Measurements from ENCODE around the gene USP21. TPM values are rescaled to one million over a fixed set of nuclear protein-coding genes. Genes with fewer than 3 reads are reported as not detected.

The USP21 gene
- total and polyA plus RNA-seq, 11 donors: 12.3 to 20.0 (median 14.1) TPM

- no peaks in the 10 kb centered on the region for H3K27me3 ChIP-seq
- DNase-seq (no peak), ATAC-seq (no peak)
- peaks cover 0 to 56% (median 44%) of the 10 kb centered on the region in 9 donors for H3K36me3 ChIP-seq
- peaks cover 0 to 41% (median 33%) of the 10 kb centered on the region in 12 donors for H3K4me1 ChIP-seq
- WGBS, 4 donors: 94 to 97% (median 95%) methylated on average over 21 to 22 of the region's 22 CpGs
- no peak overlapping the region for H3K27ac ChIP-seq
- no peak for TF ChIP-seq POLR2A (IDR thresholded peaks at IDR 0.05)
- no peak for TF ChIP-seq CTCF (IDR thresholded peaks at IDR 0.05)
- intact Hi-C loops (cut with DNase I): loop anchor here in 1 of 10 donors (2.0 kb wide), 1 partner anchor 64 kb away; no protein-coding TSS in a partner anchor
- H3K4me3 ChIP-seq: peak overlapping the region in 2 of 12 donors; percentile 87 to 97
- no peaks in the 10 kb centered on the region for H3K9me3 ChIP-seq
Observed at GRCh38 chr1:161160671-161161145, 1.4 kb downstream of the USP21 start.

DNA sequence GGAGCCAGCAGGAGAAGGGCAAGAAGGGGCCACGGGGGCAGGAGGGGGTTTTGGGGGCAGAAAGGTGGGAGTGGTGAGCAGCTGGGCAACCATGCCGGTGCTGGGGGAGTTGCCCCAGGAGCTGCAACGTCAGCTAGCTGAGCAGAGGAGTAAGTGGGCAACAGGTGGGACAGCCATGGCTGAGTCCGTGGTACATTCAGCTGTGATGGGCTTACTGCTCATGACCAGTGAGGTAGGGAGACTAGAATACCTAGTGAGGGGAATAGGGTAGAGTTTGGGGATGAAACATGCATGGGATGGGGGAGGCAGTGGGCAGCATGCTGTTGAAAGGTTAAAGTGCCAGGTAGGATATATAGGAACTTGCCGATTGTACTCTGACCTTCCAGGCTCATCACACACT is 2.4 kb downstream of the USP21 start:
- TF ChIP-seq CTCF (IDR thresholded peaks at IDR 0.05) (no peak), POLR2A (IDR thresholded peaks at IDR 0.05) (no peak)
- no peak overlapping the region for H3K27ac ChIP-seq
- intact Hi-C loops (cut with DNase I): loop anchor here in 1 of 10 donors (2.0 kb wide), 1 partner anchor 63 kb away; no protein-coding TSS in a partner anchor
- ATAC-seq (no peak), DNase-seq (no peak)
- peaks cover 0 to 56% (median 44%) of the 10 kb centered on the region in 9 donors for H3K36me3 ChIP-seq
- no peaks in the 10 kb centered on the region for H3K9me3 ChIP-seq
- H3K27me3 ChIP-seq: no peaks in the 10 kb centered on the region
- WGBS, 4 donors: 76 to 81% (median 79%) methylated on average over 5 of the region's 5 CpGs
- H3K4me3 ChIP-seq: no peak overlapping the region
- H3K4me1 ChIP-seq: peaks cover 0 to 43% (median 33%) of the 10 kb centered on the region in 12 donors

DNA sequence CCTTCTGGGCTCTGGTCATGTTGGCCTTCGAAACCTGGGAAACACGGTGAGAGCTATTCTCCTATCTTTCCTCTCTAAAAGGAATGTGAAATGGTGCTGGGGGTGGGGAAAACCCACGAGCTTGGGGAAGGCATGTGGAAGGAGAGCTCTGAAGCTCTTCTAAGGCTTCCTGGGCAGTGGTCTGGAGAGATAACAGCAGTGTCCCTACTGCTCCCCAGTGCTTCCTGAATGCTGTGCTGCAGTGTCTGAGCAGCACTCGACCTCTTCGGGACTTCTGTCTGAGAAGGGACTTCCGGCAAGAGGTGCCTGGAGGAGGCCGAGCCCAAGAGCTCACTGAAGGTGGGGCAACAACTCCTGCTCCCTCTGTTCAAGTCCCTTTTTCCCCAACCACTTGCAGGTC is 2.8 kb downstream of the USP21 start:
- TF ChIP-seq POLR2A (IDR thresholded peaks at IDR 0.05) (no peak), CTCF (IDR thresholded peaks at IDR 0.05) (no peak)
- Histone ChIP-seq H3K4me3 (no peak overlapping the region), H3K36me3 (peaks cover 0 to 52% (median 40%) of the 10 kb centered on the region in 9 donors), H3K27me3 (no peaks in the 10 kb centered on the region), H3K9me3 (no peaks in the 10 kb centered on the region), H3K27ac (no peak overlapping the region), H3K4me1 (peaks cover 0 to 47% (median 36%) of the 10 kb centered on the region in 12 donors)
- no peak for ATAC-seq
- WGBS, 4 donors: 50 to 70% (median 57%) methylated on average over 6 to 7 of the region's 7 CpGs
- intact Hi-C loops (cut with DNase I): no loop called here
- DNase-seq: no peak

DNA sequence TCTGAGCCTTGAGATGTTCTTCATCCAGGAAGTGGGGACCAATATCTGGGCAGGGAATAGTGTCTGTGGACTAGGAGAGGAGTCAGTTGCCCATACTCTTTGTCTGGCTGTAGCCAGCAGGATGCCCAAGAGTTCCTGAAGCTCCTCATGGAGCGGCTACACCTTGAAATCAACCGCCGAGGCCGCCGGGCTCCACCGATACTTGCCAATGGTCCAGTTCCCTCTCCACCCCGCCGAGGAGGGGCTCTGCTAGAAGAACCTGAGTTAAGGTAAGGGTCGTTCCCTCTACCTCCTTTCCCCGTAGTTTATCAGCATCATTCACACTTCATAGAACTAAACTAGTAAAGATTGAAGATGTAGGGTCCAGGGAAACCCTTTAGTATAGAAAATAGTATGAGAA is 3.5 kb downstream of the USP21 start:
- intact Hi-C loops (cut with DNase I): no loop called here
- WGBS, 4 donors: 89 to 96% (median 94%) methylated on average over 10 of the region's 10 CpGs
- ATAC-seq: no peak
- H3K27ac ChIP-seq: no peak overlapping the region
- H3K4me3 ChIP-seq: no peak overlapping the region
- no peak for TF ChIP-seq CTCF (IDR thresholded peaks at IDR 0.05)
- TF ChIP-seq POLR2A (IDR thresholded peaks at IDR 0.05): no peak
- H3K27me3 ChIP-seq: no peaks in the 10 kb centered on the region
- H3K36me3 ChIP-seq: peaks cover 0 to 44% (median 32%) of the 10 kb centered on the region in 9 donors
- peaks cover 0 to 52% (median 43%) of the 10 kb centered on the region in 12 donors for H3K4me1 ChIP-seq
- no peak for DNase-seq
- H3K9me3 ChIP-seq: no peaks in the 10 kb centered on the region

All from heart left ventricle (tissue), 16 donors.